ENCODE results near the gene IFRD2.

Gene IFRD2

DNA sequence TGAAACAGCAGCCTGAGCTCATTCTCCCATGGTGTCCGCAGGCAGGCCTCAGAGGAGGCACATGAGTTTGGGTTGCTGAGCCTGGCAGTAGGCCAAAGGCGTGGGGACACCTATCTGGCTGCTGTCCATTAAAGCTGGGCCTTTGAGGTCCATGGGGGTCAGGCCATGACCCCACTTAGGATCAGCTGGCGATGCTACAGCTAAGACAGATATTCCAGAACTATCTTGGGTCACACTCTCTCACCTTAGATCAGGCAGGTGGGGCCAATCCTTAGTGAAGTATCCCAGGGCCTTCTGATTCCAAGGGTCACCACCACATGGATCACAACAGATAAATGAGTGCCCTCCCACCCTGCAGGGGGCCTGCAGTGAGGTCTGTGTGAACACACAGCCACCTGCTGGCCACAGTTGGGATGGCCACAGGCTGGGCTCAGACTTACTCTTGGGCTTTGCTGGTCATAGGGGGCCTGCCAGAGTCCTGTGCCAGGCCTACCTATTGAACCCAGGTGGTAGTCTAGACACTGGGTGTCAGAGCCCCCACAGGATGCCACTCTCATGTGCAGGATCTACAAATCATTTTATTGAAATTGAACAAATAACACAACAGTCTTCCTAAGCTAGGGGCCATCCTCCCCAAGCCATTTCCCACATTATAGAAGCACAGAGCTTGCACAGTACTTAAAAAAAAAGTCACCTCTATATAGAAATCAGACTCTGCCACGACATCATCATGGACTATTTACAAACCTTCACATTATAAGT lies 32.3 kb upstream of the IFRD2 start:
- TF ChIP-seq, protein P1, sequence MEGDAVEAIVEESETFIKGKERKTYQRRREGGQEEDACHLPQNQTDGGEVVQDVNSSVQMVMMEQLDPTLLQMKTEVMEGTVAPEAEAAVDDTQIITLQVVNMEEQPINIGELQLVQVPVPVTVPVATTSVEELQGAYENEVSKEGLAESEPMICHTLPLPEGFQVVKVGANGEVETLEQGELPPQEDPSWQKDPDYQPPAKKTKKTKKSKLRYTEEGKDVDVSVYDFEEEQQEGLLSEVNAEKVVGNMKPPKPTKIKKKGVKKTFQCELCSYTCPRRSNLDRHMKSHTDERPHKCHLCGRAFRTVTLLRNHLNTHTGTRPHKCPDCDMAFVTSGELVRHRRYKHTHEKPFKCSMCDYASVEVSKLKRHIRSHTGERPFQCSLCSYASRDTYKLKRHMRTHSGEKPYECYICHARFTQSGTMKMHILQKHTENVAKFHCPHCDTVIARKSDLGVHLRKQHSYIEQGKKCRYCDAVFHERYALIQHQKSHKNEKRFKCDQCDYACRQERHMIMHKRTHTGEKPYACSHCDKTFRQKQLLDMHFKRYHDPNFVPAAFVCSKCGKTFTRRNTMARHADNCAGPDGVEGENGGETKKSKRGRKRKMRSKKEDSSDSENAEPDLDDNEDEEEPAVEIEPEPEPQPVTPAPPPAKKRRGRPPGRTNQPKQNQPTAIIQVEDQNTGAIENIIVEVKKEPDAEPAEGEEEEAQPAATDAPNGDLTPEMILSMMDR (IDR thresholded peaks at IDR 0.05; ENCODE audit: extremely low read depth, insufficient read depth, missing control alignments): peak; percentile 83
- peak; percentile 80 for DNase-seq (ENCODE audit: low spot score)
- in situ Hi-C loops (cut with MboI; ENCODE audit: low pct_unique_long_range_greater_than_20kb, low sequenced_read_pairs, unreplicated experiment): no loop called here

DNA sequence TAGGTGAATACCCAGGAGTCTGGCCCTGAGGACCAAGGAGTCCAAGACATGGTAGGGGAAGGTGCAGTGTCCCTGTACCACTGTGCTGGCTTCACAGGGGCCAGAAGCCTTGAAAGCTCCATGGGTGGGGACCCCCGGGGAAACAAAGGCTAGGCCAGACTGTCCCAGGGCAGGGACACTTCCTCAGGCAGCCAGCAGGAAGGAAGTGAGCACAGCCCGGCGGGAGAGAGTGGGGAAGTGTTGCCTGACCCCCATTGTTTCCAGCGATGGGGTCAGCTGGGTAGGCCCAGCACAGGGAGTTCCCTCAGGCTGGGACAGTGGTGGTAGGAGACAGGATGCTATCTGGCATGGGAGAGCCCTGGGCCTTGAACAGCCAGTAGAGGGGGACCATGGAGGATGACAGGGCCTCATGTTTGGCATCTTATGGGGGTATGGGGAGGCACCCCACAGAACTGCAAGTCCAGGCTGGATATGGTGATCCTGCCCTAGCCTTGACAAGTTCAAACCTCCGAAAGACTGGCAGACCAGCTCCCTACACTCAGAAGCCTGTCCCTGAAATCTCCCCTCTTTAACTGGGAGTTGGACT lies 31.5 kb upstream of the IFRD2 start:
- in situ Hi-C loops (cut with MboI; ENCODE audit: low pct_unique_long_range_greater_than_20kb, low sequenced_read_pairs, unreplicated experiment): no loop called here
- DNase-seq (ENCODE audit: low spot score): no peak
- TF ChIP-seq, protein P1 (IDR thresholded peaks at IDR 0.05; ENCODE audit: extremely low read depth, insufficient read depth, missing control alignments): no peak

DNA sequence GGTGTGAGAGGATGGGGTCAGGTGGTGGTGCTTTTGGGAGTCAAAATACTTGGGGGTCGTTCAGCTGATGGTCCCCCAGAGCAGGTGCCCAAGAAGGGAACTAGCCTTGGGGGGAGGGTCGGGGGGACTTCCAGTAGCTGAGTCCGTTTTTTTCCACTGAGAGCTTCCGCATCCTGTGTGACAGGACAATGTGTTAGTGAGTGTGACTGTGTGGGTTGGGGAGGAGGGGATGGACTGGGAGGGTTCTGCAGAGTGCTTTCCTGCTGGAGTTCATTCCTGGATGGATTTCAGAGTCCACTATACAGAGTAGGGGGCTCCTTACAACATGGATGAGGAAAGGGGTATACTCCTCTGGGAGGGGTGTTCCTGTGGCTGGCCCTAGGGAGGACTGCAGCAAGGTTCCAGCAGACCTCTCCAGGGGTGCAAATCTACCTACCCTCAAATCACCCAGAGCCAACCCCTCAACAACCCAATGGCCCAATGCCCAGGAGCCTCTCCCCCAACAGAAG lies 30.9 kb upstream of the IFRD2 start:
- in situ Hi-C loops (cut with MboI; ENCODE audit: low pct_unique_long_range_greater_than_20kb, low sequenced_read_pairs, unreplicated experiment): no loop called here
- no peak for DNase-seq (ENCODE audit: low spot score)
- TF ChIP-seq, protein P1 (IDR thresholded peaks at IDR 0.05; ENCODE audit: extremely low read depth, insufficient read depth, missing control alignments): no peak

DNA sequence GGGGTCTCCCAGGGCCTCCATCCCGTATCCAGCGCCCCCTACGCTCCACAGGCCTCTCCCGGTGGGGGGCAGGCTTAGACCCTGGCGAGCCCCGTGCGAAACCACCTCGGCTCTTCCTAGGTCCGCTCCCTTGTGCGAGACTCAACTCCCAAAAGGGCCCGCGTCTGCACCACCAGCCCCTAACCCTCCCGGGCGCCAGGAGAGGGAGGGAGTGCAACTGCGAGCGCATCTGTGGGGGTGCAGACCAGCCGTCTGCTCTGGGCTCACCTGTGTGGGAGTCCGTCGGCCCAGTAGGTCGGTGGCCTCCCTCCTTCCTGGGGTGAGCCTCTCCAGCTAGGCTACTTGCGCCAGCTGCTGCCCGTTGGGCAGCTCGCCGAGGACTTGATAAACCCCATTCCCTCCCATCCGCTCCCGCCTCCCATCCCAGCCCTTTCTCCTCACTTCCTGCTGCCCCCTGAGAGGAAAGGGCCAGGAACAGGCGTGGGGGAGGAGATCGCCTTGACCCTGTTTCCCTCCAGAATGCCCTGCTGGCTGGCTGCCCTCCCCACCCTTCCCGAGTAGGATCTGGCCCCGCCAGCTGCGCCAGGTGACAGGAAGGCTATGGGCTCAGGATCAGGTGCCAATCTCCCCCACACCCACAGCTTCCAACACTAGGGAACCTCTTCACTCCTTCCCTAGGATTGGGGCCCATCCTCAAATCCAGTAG lies 30.3 kb upstream of the IFRD2 start, which contains the start of gene HYAL2:
TSS of gene HYAL2 (minus strand) at position 360 of the 706 bp plus-strand sequence. CDS start 2,256 bp downstream, outside the sequence.
- DNase-seq (ENCODE audit: low spot score): no peak
- TF ChIP-seq, protein P1 (IDR thresholded peaks at IDR 0.05; ENCODE audit: extremely low read depth, insufficient read depth, missing control alignments): no peak
- in situ Hi-C loops (cut with MboI; ENCODE audit: low pct_unique_long_range_greater_than_20kb, low sequenced_read_pairs, unreplicated experiment): no loop called here

DNA sequence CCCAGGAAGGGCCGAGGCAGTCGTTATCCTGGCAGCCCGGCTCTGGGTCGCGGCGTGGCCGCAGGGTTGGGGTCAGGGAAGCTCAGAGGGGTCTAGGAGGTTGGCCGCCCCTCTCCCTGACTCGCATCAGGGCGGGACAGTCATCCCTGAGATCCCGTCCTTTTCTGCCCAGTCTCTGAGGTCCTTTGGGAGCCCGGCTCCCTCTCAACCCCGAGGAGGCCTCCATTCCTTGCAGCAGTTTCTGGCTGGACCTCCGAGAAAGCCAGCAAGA lies 29.8 kb upstream of the IFRD2 start:
- no peak for DNase-seq (ENCODE audit: low spot score)
- TF ChIP-seq, protein P1 (IDR thresholded peaks at IDR 0.05; ENCODE audit: extremely low read depth, insufficient read depth, missing control alignments): no peak
- in situ Hi-C loops (cut with MboI; ENCODE audit: low pct_unique_long_range_greater_than_20kb, low sequenced_read_pairs, unreplicated experiment): no loop called here

DNA sequence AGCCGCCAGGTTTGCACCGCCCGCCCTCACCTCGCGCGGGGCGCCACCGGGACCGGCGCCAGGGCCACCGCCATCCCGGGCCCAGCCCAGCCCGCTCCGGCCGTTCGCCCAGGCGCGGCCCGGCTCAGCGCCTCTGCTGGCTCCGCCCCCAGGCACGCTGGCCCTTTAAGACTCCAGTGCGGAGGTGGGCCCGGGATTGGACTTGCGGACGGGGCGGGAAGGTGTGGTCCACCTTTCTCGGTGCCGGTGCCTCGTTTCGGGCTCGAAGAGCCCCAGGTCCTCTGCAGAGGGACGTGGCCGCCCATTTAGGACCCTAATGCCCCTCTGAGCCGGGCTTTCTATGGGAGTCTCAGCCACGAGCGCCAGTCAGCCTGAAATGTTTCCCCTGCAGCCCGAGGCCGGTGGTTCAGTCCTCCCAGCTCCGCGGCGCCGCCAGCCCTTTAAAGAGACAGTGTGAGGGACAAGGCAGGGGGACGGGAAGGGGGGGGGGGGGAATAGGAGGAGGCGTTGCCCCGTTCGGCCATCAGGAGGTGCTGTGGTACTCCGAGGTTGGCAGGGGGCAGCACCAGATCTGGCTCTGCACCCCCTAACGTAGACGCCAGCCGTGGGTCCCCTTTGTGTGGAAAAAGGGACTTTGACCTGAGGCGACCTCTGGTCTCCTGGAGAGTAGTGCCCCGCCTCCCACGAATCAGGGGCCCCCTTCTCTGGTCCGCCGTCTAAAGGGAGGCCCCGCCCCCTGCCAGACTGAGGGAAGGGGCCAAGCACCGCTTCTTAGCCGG lies 29.3 kb upstream of the IFRD2 start:
- TF ChIP-seq, protein P1 (IDR thresholded peaks at IDR 0.05; ENCODE audit: extremely low read depth, insufficient read depth, missing control alignments): peak; percentile 59
- peak; percentile 93 for DNase-seq (ENCODE audit: low spot score)
- in situ Hi-C loops (cut with MboI; ENCODE audit: low pct_unique_long_range_greater_than_20kb, low sequenced_read_pairs, unreplicated experiment): no loop called here

Measured in GM13977 (cell line).